Measurements from ENCODE around the gene XIRP1.
A peak's percentile ranks its signal among the peaks of the same experiment; 100 is the strongest.
"Not testable (repeated sequence)": the region's sequence is repeated elsewhere in the genome, so short reads cannot be mapped to it uniquely, and the experiment has no call there.

The XIRP1 gene

DNA sequence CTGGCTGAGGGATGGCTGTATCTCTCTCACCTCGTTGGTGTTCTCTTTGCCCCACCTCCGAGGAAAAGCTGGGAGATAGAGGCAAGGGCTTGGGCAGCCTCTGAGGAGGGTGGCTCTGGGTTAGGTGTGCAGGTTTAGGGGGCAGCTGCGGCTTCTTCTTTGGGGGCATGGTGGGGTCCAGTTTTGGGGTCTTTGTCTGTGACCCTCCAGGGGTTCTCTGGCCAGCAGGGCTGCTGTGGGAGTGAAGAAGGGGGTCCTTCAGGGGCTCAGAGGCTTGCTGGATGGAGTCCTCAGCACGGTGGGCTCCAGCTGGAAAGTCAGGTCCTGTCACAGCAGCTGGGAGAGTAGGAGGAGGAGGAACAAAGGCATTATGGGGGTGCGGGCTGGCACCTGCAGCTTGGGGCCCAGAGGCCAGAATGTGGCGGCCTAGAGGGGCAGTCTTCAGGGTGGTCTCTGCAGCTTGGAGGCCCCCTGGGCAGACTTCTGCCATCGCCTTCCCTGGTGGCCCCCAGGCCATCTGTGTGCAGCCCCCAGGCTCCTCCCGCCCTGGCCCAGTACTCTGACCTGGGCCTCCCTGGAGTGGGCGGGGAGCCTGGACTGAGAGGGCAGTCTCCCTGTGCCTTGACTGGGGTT, 7.0 kb downstream of the XIRP1 start:
- DNase-seq (ENCODE audit: low spot score), result no peak

- no peak for DNase-seq (ENCODE audit: low spot score)
Measured at GRCh38 chr3:39184968-39185285, 7.5 kb downstream of the XIRP1 start.

GRCh38 chr3:39184081-39184967, 8.1 kb downstream of the XIRP1 start:
- DNase-seq (ENCODE audit: low spot score), result no peak

DNA sequence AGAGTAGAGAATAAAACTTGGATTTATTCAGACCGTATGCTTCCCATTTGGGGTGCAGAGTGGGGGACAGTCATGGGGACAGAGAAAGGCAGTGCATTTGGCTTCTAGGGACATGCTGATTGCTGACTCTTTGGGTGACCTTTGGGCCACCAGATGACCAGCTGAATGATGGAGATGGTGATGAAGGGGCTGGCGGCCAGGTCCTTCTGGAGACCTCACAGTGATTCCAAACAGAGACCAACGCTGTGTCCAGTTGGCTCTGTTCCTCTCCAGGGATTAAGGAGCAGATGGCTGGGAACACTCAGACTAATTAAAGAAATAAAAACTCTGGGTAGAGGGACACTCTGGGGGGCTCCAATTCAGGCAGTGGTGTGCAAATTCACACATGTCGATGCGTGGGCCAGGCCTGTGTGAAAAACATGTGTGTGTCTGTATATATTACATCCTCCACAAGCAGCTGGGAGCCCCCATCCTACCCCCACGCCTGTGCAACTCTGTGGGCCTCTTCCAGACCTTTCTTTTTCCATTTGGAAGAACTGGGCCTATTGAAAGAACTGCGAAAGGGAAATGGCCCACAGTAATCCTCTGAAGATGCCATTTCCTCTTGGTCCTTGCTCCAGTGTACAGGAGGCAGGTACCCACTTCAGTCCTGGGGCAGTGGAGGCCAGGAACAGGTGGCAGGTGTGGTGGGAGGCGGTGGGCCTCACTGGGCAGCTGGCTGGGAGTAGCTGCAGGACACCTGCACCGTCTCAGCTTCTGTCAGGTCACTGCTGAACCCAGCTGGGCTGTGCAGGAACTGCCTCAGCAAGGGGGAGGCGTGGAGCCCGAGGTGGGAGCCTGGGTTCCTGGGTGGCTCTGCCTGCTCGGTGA, 8.9 kb downstream of the XIRP1 start:
- DNase-seq (ENCODE audit: low spot score), result no peak

DNA sequence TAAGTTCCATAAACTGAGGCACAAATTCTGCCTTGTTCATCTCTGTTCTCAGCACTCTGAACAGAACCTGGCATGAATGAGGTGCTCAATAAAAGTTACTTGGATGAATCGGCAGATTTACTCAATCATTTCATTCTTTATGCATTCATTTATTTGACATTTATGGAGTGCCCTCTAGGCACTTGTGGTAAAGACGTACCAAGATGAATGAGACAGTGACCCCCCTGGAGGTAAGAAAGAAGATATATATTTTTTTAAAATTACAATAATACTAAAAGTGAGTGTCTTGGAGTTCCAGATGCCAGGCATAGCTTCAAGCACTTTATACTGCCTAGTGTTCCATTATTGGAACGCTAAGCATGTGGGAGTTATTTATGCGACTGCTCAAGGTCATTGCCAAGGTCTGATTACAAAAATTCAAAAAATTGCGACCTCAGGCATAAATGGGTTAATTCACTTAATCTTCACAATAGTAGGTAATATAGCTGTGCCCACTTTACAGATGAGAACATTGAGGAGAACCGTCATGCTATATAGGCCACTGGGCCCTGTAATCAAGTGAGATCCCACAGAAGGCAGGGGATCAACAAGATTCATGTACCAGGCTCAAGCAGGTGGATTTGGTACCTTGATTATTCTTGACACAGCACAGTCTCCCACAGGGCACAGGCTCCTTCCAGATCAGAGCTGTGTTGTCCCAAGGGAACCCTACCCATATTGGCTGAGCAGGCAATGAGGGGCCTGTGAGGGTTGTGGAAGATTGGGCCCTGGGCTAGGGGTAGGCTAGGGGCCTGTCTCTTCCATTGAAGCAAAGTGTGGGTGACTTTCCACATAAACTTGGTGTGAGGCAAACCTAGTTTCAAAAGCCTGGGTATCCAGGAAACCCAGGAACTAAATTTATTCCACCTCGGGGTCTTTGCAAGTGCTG, 10.7 kb downstream of the XIRP1 start:
- no peak for DNase-seq (ENCODE audit: low spot score)

DNA sequence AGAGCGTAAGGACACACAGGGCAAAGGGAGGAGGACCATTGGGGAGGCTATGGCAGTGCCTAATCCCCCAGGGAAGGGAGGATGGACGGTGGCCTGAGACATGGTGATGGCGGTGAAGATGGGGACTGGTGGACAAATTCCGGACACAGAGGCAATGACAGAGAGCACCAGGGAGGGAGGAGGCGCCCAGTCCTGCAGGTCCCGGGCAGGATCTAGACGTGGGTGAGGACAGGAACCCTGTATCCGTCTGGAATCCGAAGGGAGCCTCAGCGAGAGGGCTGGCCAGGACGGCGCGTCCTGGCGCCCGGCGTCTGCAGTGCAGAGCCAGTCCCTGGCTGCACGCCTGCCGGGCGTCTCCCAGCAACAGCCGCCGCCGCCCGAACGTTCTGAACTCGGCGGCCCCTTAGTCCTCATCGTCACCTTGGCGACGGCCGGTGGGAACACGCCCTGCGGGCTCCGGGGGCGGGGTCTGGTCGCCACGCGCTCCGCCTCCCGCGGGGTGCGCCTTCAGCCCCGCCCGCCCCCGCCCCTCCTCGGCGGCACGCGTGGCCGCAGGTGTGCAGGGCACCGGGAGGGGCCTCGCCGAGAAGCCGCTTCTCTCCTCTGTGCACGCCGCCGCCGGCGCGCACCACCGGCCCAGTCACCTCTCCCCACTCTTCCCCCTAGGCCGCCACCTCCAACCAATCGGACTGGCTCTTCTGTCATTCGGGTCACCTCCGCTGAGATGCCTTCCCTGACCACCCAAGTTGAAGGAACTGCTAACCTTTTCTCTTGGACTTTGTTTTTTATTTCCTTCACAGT, 11.6 kb downstream of the XIRP1 start:
- DNase-seq (ENCODE audit: low spot score), result peak; percentile 97

DNA sequence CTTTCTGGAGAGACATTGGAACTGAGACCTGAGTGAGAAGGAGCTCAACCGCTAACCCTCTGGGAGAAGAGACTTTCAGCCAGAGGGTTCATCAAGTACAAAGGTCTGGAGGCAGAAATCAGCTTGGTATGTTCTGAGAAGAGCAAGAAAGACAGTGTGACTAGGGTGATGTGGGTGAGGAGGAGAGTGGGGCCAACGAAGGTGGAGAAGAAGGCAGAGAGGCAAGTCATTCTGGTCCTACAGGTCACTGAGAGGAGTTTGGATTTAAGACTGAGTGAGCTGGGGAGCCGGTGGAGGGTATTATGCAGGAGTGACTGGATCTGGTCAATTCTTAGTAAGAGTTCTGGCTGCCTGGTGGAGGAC, 12.2 kb downstream of the XIRP1 start:
- DNase-seq (ENCODE audit: low spot score), result no peak

GRCh38 chr3:39178553-39178952, 13.8 kb downstream of the XIRP1 start:
- no peak for DNase-seq (ENCODE audit: low spot score)

DNA sequence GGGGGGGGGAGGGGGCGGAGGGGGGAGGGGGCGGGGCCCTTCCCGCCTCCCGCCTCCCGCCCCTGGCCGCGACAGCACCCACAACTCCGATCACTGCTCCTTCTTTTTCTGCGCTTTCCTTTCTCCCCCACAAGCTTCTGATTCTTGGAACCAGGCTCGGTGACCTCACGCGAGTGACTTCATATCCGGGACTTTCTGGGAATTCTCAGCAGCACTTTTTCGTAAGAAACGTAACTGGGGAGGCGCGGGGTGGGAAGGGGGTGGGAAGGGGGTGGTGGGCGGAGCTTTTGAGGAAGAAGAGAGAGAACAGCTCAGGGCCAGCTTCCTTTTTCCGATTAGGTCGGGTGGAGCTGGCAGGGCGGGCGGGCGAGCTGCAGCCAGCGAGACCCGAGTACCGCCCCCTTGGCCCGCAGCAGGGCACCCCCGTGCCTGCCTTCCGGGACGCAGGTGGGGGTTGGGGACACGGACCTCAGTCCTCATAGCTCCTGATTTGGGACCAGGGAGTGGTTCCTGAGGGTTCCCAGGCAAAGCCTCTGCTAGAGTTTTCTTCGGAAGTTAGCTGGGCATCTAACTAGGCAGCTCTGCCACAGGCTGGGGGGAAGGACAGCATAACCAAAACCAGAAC, 14.6 kb downstream of the XIRP1 start:
- peak; percentile 95 for DNase-seq (ENCODE audit: low spot score)

DNA sequence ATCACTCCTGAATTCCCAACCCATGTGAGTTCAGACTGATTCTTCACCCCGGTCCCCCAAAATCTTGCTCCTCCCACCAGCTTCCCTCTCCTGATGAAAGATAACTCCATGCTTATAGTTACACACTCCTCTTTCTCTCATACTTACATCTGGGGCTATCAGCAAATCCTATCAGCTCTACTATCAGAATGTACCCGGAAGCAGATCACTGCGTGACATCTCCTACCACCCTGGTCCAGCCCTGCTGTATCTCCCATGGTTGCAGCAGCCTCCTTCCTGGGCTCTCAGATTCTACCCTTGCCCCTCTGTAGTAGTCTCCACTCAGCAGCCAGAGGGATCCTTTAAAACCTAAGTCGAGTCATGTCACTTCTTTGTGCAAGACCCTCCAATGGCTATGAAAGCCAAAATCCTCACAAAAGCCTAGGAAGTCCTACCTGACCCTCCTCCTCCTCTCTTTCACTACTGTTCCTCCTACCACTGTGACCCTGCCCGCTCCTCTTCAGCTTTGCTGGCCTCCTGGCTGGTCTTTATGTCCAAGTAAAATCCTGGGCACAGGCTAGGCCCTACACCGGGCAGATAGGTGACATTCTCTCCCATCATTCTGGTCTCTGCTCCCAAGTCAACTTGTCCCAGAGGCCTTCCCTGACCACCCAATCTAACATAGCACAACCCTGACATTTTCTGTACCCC, 16.2 kb downstream of the XIRP1 start:
- no peak for DNase-seq (ENCODE audit: low spot score)

- no peak for DNase-seq (ENCODE audit: low spot score)
Measured at GRCh38 chr3:39173318-39174125, 18.9 kb downstream of the XIRP1 start.

- no peak for DNase-seq (ENCODE audit: low spot score)
Measured at GRCh38 chr3:39171860-39172259, 20.5 kb downstream of the XIRP1 start.

DNA sequence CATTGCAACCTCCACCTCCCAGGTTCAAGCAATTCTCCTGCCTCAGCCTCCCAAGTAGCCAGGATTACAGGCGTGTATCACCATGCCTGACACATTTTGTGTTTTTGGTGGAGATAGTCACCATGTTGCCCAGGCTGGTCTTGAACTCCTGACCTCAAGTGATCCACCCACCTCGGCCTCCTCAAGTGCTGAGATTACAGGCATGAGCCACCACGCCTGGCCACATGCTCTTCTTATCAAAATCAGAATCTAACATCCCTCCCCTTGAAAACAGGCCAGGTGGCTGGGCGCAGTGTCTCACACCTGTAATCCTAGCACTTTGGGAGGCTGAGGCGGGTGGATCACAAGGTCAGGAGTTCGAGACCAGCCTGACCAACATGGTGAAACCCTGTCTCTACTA, 21.5 kb downstream of the XIRP1 start:
- not testable (repeated sequence) for DNase-seq (ENCODE audit: low spot score)

DNA sequence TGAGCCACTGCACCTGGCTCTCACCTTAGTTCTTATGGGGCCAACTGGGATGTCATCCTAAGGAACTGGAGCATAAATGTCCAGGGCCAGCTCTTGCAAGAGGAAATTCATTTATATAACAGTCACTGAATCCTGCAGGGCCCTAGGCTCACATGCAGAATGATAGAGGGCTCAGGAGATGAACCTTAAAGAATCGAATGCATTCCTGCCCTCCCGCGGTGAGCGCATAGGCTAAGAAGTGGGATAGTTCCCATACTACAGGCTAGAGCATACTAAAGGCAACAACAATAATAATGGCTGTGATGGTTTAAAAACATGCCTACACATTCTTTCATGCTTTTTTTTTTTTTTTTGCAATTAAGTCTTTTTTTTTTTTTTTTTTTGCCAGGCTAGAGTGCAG, 21.9 kb downstream of the XIRP1 start:
- no peak for DNase-seq (ENCODE audit: low spot score)

DNA sequence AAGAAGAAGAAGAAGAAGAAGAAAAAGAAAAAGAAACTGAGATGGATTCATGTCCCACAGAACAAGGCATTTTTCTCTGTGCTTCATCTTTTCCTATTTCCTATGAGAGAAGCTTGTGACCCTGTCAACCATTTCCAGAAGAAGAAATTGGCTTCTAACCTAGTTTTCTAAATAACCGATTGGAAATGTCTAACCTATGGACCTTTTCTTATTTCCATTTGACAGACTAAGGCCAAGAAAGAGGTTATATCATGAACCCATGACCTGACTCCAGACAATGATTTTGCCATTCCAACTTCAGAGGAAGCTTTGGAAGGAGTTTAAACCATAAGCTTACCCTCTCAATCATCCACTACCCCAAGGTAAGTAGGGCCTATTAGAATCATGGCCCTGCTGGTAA, 22.7 kb downstream of the XIRP1 start:
- DNase-seq (ENCODE audit: low spot score), result no peak

DNA sequence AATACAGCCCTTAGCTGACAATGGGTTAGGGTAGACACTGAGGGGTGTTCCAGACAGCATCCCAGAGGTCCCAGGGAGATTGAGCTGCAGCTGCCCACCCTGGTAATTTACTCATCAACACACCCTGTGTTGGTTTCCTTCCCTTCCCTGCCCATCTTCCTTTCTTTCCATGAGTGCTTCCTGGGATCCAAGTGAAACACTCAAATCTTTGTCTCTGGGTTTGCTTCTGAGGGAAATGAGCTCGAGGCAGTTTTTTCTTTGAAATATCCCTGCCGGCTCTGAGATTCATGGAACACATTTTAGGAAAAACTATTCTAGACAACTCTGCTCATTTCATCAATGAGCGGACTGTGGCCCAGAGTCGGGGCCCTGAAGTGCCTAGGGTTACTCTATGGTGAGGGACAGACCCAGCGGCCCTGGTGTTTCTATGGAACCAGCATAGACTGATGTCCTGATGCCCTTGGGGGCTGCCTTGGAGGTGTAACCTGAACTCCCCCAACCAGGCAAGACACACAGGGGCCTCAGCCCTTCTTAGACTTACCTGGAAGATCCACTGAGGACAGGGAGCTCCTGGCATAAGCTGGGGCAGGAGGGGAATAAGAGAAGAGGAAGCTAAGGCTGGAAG, 24.1 kb downstream of the XIRP1 start:
- DNase-seq (ENCODE audit: low spot score), result no peak

GRCh38 chr3:39166932-39167532, 25.4 kb downstream of the XIRP1 start:
- DNase-seq (ENCODE audit: low spot score), result no peak

DNA sequence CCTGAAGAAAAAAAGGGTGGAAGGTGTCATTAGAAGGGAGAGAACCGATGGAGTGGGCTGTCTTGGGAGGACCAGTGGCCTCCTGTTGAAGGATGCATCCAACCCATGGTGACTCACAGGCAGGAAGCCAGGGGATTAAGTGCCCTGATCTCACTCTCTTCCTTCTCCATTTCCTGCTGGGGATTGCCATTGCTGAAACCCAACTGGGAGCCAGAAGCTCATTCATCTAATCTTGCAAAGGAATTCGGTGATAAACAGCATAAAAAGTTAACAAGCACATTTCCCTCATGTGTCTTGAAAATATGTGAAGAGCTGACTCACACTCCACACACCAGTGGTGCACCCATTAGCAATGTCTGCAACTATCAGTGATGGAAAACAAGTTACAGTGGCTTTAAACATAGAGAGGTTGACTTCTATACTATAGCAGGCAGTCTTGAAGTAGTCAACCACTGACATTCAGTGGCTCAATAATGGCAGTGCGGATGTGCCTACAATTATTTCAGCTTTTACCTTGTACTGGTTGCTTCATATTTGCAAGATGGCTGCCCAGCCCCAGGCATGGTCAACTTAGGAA, 26.2 kb downstream of the XIRP1 start:
- no peak for DNase-seq (ENCODE audit: low spot score)
